A204.1 (cell line): ENCODE data around the gene HUS1B.
"Not testable (repeated sequence)": the region's sequence is repeated elsewhere in the genome, so short reads cannot be mapped to it uniquely, and the experiment has no call there.

Experiments used
- FAIRE-seq: peaks from 2 replicates; lab custom pipeline; 2012; peaks lifted over from hg19 to GRCh38; lab: Jason Lieb, UNC

HUS1B gene

GRCh38 chr6:678520-678919 is 21.6 kb upstream of the HUS1B start:
- no peak for FAIRE-seq

DNA sequence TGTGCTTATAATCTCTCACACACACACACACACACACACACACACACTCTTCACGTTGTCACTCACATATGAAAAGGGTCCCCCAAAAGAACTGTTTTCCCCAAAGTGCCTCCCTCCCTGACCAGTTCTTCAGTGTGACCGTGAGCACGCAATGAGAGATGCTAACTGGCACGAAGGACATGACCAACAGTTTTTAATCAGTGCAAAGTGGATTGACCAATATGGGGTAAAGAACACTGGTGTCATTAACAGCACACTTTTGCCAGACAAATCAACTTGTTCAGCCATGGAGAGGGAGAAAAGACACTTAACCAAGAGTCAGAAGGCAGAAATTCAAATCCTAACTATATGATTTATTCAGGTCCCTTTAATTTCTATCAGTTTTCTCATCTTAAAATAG is 21.0 kb upstream of the HUS1B start:
- FAIRE-seq = no peak

GRCh38 chr6:674956-675355 is 18.1 kb upstream of the HUS1B start:
- no peak for FAIRE-seq

- no peak for FAIRE-seq
Observed at GRCh38 chr6:674406-674805, 17.5 kb upstream of the HUS1B start.

GRCh38 chr6:667253-667927 is 10.5 kb upstream of the HUS1B start:
- FAIRE-seq = no peak

- FAIRE-seq = no peak
Observed at GRCh38 chr6:665403-666267, 8.7 kb upstream of the HUS1B start.

DNA sequence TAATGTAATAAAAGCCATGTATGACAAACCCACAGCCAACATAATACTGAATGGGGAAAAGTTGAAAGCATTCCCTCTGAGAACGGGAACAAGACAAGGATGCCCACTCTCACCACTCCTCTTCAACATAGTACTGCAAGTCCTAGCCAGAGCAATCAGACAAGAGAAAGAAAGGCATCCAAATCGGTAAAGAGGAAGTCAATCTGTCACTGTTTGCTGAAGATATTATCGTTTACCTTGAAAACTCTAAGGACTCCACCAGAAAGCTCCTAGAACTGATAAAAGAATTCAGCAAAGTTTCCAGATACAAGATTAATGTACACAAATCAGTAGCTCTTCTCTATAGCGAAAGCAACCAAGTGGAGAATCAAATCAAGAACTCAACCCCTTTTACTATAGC is 6.9 kb upstream of the HUS1B start:
- FAIRE-seq = not testable (repeated sequence)

- no peak for FAIRE-seq
Observed at GRCh38 chr6:659716-660581, 3.0 kb upstream of the HUS1B start.

GRCh38 chr6:658244-658643 is 1.3 kb upstream of the HUS1B start:
- FAIRE-seq = no peak

DNA sequence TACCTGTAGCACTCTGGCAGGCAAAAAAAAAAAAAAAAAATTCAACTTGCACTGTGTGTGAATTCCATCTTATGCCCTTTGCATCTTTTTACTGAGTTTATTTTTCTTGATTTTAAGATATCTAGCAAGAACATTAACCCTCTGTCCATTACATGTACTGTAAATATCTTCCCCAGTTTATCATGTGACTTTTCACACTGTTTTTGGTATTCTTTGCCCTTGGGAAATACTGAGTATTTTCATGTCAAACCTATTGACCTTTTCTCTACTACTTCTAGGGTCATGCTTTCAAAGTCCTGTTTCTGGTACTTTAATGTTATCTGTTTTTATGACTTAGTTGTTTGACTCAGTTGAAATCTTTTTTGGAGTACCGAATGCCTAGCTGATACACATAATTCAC is 843 bp upstream of the HUS1B start:
- no peak for FAIRE-seq

GRCh38 chr6:654136-654535 is 2.8 kb downstream of the HUS1B start:
- FAIRE-seq = no peak

DNA sequence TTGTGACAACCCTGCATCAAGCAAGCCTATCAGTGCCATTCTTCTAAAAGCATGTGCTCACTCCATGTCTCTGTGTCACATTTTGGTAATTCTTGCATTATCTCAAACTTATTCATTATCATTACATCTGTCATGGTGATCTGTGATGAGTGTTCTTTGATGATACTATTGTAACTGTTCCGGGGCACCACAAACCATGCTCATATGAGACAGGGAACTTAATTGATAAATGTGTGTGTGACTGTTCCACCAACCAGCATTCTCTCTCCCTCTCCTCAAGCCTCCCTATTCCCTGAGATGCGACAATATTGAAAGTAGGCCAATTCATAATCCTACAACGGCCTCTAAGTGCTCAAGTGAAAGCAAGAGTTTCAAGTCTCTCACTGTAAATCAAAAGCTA is 4.0 kb downstream of the HUS1B start:
- no peak for FAIRE-seq

DNA sequence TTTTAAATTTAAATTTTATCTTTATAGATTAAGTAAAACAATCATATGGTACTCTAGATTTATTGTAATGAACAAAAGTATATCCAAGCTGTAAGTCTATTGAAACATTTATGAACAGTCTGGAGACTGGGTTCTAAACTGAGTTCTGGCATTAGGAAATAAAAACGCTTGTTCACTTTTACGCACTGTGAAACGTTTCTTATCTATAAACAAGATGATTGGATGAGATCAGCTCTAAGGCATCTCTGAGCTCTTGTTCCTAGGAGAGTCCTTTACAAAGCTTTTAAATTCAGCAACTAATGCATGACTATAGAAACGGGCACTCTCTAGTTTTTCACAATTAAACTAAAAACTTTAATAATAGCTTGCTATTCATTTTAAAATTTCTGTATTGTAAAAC is 6.8 kb downstream of the HUS1B start:
- FAIRE-seq = no peak

DNA sequence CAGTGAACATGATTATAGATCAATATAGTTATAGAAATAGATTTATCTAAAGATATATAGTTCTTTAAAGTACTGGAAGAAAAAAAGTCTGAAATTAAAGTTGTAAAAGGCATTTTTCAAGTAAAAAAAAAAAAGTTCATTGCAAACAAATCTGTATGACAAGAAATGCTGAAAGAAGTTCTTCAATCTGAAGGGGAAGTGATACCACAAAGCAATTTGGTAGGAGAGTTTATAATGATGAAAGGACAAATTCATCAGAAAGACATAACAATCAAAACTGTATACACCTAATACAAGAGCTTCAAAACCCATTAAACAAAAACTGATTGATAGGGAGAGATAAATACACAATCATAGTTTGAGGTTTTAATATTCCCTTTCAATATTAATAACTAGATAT is 14.1 kb downstream of the HUS1B start:
- FAIRE-seq = no peak

DNA sequence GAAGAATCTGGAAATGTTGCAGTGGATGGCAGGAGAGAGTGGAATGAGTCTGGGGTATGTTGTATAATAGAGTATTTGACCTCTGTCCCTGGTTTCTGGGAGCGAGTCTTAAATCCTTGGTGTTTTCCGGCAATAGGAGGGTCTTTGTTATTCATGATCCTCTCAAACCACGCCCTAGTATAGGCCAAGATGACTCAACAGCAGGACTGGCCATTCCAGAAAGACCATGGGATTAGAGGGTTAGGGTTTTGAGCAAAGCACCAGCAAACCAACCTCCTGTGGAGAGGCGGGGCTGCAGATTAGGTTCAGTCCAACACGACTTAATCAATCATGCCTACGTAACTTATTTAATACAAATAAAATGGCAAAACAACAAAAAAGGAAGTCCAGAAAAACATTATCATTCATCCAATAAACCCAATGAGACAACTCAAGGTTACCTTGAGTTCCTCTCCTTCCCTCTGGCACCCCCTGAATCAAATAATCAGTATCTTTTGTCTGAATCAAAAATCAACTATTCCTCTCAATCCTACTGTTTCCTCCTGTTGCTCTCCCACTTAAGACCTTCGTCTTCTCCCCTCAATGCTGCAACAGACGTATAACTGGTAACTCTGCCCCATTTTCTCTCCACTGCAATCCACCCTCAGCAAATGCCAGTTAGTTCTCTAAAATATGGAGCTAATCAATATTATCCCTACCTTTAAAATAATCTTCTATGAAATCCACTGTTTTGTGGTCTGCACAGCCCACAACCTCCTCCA is 15.5 kb downstream of the HUS1B start:
- FAIRE-seq = no peak

DNA sequence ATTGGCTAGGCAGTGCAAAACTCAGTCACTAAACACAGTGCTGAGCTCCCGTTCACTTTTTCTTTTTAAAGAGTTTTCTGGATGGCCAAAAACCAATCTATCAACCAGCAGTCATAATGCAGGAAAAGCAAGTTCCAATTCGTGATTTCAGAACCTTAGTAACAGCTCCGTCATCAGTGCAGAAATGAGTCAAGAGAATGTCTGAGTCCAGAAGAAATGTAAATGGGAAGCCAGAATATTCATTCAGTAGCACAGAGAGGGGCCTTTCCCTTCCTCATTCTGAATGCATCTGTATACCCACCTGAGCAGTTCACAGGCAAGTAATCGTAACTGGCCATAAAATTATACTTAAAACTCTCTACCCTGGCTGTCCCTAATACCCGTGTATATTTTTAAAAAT is 20.4 kb downstream of the HUS1B start:
- no peak for FAIRE-seq

GRCh38 chr6:635233-635632 is 21.7 kb downstream of the HUS1B start:
- FAIRE-seq = no peak

DNA sequence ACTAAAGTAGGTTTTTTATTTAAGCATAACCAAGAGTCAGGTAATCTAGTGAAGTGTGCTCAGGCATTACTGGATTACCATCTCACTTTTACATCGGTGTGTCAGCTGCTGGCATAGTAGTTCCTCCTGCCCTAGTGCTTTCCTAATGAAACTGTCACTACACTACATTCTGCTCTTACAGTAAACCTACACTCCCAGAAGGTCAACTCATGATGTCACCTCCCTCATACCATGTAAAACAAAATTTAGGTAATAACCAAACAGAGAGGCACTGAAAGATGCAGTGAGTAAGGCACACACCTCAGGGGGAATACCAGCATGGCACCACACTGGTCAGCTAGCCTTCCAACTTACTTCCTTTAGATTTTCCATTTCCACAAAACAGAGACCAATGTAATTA is 23.3 kb downstream of the HUS1B start:
- FAIRE-seq = no peak

DNA sequence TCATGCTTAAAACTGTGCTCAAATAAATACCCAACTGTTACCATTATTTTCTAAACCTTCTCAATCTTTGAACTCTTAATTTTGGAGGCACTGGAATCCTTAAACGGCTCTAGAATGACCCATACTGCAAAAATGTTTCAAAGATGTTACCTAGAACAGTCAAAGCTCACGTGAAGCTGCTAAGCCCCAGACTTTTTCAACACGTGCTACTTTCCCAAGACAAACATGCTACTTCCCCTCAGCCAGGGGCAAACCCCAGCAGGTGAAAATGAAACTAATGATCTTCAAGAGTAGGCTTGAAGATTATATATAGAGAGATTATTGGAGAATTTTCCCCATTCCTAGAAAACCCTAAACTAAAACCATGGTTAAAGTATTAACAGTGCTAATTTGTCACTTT is 28.1 kb downstream of the HUS1B start:
- FAIRE-seq = no peak

DNA sequence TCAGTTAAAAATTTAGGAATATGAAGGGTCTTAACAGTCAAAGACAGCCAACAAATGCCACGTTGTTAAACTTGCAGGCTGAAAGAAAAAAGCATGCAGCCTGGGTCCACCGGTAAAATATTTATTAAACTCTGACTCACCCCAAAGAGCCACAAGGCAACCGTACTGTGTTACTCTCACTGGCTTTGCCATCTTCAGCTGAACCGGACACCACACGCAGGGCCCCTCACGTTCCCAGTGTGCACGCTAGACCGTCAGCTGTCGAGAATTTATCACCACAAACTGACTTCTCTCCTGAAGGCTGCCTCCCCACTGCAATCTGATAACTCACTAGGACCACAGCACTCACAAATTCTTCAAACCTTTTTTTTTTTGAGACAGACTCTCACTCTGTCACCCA is 30.7 kb downstream of the HUS1B start:
- no peak for FAIRE-seq

DNA sequence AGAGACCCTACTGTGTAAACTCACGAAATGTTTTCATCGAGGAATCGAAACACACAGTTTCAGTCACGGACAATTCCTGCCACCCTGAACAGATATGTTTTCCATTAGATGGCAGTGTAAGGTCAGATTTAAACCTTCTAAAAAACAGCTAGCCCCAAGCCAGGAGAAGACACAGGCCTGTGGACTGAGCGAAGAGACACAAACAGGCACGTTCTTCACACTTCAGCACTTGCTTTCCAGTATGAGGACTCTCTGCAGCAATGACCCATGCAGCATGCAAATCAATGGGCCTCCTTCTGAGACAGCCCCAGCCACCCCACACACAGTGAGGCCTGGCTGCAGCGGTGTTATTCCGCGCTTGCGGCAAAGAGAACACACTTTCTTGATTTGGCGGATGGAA is 31.9 kb downstream of the HUS1B start:
- no peak for FAIRE-seq

- FAIRE-seq = no peak
Observed at GRCh38 chr6:622462-622861, 34.4 kb downstream of the HUS1B start.
